ENCODE measurements around the gene SRL.

GRCh38 chr16:4205971-4206370, 35.9 kb downstream of the SRL start:
- no peak for TF ChIP-seq CTCF (IDR thresholded peaks at IDR 0.05)
- TF ChIP-seq POLR2A (IDR thresholded peaks at IDR 0.05), result no peak

Data from tibial nerve (tissue), 3 donors.